ENCODE measurements around the gene PAN3. TPM values are rescaled to one million over a fixed set of nuclear protein-coding genes. Genes with fewer than 3 reads are reported as not detected.

Gene PAN3
- total and polyA plus RNA-seq, 2 of the 8 experiments (the other 6 are each of a cell fraction or from before 2014, with no cell fraction given) = 12.7 to 39.3 TPM

GRCh38 chr13:28231642-28232041 is 93.3 kb downstream of the PAN3 start (continued):
- TF ChIP-seq NANOG (IDR thresholded peaks at IDR 0.05; ENCODE audit: insufficient read depth, low read depth, low read length, poor library complexity, severe bottlenecking) (no peak), RFX5 (IDR thresholded peaks at IDR 0.05; ENCODE audit: borderline replicate concordance, low read depth, low read length) (no peak), TBP (IDR thresholded peaks at IDR 0.05; ENCODE audit: low read depth, low read length) (no peak)
